ENCODE results near the gene LTBP1.
"Not testable (repeated sequence)": the region's sequence is repeated elsewhere in the genome, so short reads cannot be mapped to it uniquely, and the experiment has no call there.

The LTBP1 gene

DNA sequence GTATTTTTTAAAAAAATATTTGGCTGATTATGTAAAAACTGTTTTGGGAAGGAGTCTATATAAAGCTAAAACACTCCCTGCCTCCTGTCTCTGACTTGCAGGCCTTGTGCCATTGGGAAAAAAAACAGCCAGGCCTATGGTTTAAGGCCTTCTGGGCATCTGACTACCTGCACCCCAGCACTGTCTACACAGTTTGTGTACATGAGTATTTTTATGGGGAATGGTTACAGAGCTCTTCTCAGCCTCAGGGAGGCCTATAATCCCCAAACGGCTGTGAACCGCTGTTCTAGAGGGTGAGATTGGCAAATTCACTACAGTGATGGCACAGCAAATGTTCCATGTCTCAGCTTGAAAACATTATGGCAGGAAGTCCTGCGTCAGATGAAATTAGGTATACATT lies 96.1 kb downstream of the LTBP1 start:
- no peak for DNase-seq (ENCODE audit: low spot score)

DNA sequence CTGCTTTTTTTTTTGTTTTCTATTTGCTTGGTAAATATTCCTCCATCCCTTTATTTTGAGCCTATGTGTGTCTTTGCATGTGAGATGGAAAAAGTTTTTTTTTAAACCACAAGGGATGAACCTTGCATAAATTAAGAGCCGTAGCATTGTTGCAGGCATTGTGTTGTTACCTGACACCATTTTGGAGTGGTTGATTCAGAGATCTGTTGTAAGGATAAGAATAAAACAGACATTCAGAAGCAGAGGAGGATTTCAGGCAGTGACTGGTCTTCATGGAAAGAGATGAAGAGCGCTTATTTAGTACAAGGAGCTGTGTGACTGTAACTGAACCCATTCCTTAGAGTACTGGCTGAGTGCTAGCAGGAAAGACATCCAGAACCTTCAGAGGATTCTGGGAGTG lies 101.2 kb downstream of the LTBP1 start:
- DNase-seq (ENCODE audit: low spot score): no peak

DNA sequence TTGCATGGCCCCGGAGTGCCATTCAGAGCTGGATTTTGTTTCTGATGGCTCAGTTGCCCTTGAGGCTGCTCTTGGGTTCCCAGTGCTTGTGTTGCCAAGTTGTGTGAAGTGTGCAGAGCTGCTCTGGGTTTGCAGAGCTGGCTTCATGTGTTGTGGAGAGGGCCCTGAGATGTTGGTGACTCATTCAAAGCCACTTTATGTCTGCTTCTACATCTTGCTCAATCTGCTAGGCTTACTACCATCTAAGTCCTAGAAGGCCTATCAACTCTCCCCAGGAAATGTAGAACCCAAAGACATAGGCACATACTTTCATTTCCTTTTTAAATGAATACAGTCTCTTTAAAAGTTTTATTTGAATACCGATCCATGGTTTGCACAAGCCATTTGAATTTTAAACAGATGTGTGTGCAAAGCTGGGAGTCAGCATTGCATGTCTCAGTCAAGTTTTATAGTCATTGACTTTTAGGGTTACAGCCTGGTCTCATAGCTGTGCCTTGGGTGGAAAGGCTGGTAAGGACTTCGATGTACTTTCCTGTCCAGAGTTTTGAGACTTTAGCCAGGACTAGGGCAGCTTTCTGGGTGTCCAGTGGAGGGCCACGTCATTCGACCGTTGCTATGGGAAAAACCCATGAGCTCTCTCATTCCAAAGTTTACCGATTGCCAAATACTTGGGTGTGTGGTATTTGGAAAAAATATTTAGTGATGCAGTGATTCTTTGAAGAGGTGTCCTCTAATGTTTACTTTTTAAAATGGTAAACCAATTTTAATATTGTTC lies 105.0 kb downstream of the LTBP1 start:
- no peak for DNase-seq (ENCODE audit: low spot score)

DNA sequence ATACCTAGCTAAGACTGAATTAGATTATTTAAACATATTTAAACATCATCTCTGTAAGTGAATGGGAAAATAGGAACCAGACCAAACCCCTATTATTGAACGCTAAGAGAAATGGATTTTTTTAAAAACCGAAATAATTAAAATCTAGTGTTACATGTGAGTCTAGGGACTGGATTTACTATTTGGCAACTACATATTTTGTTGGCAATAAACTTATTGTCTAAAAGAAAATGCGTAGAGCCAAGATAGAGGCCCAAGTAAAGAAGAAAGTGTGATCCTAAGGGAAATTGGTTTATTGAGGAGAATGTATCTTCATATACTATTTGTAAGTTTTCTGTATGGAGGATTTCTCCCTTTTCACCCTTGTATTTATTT lies 105.6 kb downstream of the LTBP1 start:
- no peak for DNase-seq (ENCODE audit: low spot score)

DNA sequence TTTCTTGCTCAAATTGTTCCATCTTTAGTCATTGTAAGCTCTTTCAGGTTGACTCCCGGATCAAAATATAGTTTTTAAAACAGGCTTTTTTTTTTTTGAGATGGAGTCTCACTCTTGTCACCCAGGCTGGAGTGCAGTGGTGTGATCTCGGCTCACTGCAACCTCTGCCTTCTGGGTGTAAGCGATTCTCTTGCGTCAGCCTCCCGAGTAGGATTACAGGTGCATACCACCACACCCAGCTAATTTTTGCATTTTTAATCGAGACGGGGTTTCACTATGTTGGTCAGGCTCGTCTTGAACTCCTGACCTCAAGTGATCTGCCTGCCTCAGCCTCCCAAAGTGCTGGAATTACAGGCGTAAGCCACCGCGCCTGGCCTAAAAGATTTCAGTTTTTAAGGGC lies 106.0 kb downstream of the LTBP1 start:
- DNase-seq (ENCODE audit: low spot score): not testable (repeated sequence)

DNA sequence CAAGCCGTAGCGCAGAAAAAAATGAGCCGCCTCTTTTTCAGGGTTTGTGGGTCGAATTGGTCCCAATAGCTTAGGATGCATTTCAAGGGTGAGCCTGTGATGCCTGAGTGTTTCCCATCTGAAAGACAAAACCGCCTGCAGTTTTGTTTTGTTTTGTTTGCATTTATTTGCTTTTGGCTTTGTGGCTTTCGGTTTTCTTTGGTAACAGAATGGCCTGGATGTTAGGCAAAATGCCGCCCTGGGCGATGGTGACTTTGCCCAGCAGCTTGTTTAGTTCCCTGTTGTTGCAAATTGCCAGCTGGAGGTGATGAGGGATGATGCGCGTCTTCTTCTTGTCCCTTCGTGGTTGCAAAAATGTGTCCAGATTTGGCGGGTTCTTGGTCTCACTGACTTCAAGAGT lies 109.4 kb downstream of the LTBP1 start:
- no peak for DNase-seq (ENCODE audit: low spot score)

DNA sequence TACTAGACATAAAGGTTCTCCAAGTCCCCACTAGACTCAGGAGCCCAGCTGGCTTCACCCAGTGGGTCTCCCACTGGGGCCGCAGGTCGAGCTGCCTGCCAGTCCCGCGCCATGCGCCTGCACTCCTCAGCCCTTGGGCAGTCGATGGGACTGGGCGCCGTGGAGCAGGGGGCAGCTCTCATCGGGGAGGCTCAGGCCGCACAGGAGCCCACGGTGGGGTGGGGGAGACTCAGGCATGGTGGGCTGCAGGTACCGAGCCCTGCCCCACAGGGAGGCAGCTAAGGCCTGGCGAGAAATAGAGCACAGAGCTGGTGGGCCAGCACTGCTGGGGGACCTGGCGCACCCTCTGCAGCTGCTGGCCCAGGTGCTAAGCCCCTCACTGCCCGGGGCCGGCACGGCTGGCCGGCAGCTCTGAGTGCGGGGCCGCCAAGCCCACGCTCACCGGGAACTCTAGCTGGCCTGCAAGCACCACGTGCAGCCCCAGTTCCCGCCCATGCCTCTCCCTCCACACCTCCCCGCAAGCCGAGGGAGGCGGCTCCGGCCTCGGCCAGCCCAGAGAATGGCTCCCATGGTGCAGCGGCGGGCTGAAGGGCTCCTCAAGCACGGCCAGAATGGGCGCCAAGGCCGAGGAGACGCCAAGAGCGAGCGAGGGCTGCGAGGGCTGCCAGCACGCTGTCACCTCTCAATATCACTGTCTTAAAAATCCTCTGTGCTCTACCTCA lies 110.7 kb downstream of the LTBP1 start:
- DNase-seq (ENCODE audit: low spot score): not testable (repeated sequence)

DNA sequence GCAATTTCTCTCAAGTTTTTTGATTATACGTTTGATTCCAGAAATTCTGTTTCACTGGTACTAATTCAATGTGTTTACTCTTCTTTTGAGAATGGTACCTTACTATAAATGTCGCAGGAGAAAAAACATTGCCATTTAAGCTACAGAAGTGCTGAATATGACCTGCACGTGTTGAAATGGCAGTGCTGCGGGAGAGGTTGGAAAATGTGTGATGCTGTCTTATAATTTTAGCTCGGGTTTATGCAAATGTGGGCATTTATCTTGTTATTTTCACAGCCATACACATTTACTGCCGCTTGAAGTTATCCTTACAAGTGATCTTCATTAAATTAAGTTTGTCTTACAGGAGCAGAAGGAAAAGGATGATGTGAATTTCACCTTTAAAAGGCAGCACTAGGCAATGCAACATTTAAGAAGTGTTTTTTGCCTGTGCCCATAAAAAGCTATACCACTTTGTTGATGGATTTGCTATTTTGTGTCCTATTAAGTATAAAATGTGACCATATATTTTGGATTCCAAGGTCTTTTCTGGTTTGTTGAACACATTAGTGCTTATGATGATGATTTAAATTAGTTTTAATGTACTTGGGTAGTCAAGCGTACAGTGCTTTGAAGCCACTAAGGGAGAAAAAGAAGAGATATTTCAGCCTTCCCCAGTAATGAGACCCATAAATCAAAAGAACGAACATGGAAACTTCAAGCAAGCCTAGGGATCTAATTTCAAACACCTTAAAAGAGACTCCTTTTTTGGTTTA lies 112.1 kb downstream of the LTBP1 start:
- DNase-seq (ENCODE audit: low spot score): no peak

DNA sequence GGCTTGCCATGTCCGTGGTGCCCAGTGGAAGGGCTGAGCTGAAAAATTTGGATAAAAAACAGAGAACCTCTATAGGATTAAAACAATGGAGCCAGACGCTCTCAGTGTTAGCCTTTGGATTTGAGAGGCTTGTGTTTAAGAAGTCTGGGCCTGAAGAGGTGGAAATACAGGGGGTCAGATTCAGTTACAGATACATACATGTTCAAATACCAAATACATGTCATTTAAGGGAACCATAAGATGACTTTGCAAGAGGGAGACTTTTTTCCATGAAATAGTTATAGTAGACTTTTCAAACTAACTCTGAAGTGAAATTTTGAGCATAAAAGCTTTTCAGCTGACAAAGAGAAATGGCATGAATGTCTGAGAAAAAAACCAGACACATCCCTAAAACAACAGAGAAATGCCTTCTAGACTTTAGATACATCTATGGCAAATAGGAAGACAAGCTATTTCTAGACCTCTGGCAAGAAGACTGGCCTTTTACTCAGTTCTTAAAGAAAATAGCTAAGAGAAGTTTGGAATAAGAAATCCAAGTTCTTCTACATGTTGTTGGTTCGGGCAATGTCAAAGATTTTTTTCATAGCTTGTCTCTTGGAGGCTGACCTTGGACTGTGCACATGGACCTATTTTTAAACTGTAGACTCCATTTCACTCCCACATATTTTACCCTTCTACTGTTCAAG lies 112.9 kb downstream of the LTBP1 start:
- DNase-seq (ENCODE audit: low spot score): no peak

DNA sequence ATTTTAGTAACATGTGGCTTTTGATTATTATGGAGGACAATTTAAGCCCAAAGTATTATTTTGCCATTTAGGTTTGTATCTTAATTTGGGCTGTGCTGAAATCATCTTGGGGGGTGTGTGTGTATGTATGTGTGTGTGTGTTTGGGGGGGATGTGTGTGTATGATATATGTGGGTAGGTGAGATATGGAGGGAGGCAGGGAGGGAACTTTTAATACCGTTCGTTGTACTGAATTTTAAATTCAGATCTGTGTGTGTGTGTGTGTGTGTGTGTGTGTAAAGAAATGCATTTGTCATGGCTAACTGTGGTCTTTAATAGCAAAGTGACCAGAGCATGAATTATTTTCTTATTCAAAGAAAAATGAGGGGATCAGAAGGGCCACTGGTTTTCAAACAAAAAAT lies 113.7 kb downstream of the LTBP1 start:
- no peak for DNase-seq (ENCODE audit: low spot score)

DNA sequence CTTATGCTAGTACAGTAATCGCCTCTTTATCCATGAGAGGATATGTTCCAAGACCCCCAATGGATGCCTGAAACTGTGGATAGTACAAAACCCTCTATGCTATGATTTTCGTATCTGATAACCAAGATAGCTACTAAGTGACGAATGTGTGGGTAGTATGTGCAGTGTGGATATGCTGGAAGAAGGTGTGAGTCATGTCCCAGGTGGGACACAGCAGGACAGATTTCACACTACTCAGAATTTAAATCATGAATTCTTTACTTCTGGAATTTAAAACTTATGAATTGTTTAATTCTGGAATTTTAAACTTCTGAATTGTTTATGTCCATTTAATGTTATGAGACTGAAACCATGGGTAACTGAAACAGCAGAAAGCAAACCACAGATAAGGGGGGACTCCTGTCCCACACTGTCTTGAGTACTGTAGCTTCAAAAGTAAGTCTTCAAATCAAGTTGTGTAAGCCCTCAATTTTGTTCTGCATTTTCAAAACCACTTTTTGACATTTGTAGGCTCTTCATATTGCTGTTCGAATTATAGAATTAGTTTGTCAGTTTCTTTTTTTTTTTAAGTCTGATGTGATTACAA lies 116.0 kb downstream of the LTBP1 start:
- DNase-seq (ENCODE audit: low spot score): no peak

DNA sequence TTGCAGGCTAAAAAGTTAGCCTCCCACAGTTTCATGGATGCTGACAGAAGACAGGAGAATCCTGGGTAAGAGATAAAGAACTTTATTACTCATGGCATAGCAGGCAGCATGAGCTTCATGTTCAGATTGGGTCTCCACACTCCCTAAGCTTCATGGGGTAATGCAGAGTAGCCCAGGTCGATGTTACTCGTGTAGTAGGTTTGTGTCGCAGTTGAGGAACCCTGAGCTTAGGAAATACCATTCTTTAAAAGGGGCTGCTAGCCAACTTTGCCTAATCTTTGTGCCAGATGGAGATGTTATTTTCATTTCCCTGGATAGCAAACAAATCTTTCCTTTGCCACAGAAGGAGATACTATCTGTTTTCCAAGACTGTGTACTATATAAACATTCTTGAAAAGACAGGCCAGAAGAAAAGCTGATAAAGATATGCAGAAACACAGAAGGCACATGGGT lies 117.6 kb downstream of the LTBP1 start:
- DNase-seq (ENCODE audit: low spot score): no peak

DNA sequence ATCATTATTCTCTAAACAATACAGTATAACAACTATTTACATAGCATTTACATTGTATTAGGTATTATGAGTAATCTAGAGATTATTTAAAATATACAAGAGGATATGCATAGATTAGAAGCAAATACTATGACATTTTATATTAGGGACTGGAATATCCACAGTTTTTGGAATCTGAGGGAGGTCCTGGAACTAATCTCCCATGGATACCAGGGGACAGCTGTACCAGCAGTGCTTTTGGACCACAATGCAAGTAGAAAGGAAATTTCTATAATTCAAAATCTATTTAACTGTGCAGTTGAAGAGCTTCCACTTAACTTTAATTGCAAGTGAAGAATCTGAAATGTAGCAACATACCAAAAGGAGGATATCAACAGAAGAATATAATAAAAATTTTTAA lies 120.8 kb downstream of the LTBP1 start:
- no peak for DNase-seq (ENCODE audit: low spot score)

DNA sequence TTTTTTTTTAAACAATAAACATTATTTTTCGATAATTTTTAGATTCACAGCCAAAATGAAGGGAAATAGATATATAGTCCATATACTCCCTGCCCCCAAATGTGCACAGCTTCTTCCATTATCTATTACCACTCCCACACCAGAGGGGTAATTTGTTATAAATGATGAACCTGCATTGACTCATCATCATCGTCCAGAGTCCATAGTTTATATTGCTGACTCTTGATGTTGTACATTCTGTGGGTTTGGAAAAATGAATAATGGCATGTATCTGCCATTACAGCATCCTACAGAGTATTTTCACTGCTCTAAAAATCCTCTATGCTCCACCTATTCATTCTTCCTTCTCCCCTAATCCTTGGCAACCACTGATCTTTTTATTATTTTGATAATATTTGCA lies 121.5 kb downstream of the LTBP1 start:
- DNase-seq (ENCODE audit: low spot score): no peak

DNA sequence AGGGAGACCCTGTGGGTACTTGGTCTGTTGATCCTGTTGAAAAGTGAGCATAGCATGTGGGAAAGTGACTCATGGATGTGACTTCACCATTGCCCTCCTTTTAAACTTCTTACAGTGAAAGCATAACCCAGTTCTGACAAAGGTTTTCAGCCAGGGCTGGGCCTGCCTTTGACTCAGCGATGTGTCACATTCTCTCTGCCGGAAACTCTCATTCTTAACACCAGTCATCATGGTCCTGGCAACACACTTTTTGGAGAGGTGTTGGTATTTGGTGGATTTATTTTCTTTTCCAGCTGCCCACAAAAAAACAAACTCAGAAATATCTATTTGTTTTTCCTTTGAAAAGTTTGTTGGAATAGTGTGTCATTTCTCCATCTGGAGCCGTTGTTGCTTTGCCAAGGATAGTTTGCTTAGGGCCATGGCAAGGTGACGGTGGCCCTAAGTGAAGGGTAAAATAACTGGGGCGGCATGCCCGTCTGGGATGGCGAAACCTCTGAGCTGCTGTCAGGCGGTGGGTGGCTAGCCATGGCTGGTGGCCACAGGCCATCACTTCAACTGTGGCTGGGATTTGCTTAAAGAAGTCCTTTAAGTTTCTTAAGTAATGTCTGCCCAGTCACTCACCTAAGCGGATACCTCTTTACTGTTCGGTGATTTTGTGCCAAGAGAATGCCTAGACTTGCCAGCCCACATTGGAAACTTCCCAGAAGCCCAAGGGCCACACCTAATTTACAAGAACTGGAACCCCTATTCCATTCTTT lies 123.3 kb downstream of the LTBP1 start:
- peak; percentile 87 for DNase-seq (ENCODE audit: low spot score)

DNA sequence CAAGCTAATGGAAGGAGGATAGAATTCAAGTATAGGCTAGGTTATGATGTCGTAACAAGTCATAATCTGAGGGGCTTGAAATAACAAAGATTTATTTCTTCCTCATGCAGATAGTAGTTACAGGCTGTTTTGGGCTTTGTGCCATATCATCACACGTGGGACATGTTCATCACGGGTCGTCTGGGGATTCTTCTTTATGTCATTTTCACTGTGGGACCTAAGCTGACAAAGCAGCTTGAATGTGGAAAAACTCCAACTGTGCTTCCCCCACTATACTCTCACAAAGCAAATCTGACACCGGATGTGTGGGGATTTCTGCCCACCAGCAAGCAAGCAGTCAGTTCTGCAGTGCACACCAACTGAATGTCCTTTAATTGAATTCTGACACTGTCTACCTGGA lies 124.8 kb downstream of the LTBP1 start:
- no peak for DNase-seq (ENCODE audit: low spot score)

DNA sequence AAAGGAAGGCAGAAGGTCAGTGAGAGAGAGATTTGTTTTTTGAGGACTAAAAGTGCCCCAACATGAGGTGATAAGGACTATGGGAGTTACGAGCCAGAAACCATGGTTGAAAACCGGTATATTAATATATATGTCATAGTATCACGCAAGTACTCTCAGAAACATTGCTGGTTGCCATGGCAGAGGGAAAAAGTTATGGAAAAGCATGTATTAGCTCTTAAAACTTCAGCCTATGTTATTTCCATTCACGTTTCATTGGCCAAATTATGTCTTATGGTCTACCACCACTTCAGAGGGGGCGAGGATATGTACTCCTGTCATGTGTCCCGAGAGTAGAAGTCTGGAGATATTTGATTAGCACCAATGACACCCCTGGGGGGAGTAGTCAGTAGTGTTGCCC lies 125.9 kb downstream of the LTBP1 start:
- no peak for DNase-seq (ENCODE audit: low spot score)

DNA sequence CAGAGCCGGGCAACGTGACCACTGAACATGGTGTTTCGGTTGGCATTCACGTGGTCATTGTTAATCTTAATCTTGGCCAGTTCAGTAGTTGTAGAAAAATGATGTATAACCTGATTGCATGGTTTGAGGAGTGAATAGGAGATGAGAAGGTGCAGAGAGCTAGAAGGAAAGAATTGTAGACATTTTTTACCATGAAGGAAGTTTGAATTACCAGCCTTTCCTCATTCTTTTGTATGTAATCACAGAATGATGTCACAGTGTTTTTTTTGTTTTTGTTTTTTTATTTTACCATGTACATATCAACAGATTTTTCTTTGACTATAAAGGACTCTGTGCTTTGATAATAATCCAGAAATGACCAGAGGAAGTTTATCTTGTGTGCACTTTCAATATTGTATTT lies 126.3 kb downstream of the LTBP1 start:
- DNase-seq (ENCODE audit: low spot score): no peak

DNA sequence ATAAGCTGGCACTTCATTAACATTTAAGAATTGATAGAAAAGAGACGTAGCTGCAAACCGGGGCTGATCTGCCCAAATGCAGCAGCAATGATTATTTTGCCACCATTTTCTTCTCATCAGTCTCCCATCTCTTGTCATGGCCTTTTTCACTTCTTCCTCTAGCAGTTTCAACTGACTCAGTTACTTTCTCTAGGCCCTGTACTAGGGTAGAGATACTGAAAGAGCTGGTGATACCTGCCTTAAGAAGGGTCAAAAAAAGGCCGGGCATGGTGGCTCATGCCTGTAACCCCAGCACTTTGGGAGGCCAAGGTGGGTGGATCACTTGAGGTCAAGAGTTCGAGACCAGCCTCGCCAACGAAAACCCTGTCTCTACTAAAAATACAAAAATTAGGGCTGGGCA lies 127.4 kb downstream of the LTBP1 start:
- no peak for DNase-seq (ENCODE audit: low spot score)

DNA sequence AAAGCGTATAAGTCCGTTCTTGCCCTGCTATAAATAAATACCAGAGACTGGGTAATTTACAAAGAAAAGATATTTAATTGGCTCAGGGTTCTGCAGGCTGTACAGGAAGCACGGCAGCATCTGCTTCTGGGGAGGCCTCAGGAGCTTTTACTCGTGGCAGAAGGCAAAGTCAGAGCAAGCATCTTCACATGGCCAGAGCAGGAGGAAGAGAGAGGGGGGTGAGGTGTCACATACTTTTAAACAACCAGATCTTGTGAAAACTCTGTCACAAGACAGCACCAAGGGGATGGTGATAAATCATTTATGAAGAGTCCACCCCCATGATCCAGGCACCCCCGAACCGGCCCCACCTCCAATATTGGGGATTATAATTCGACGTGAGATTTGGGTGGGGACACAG lies 130.6 kb downstream of the LTBP1 start:
- DNase-seq (ENCODE audit: low spot score): no peak

DNA sequence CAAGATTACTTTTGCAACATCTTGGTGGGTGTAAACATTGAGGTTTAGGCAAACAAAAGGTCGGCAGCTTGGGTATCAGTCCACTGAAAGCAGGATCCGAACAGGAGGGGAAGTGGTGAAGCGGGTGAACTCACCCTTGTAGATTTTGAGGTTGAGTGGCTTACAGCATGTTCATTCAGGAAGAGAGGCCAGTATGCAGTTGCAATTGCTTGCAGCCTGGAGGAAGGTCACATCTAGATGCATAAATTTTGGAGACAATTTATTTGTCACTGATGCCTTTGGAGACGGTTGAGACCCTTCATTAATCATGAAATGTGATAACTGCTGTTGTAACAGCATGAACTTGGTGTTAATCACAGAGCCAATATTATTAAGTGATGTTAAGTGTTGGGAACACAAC lies 131.1 kb downstream of the LTBP1 start:
- peak; percentile 16 for DNase-seq (ENCODE audit: low spot score)

Data from activated CD4-positive, alpha-beta T cell treated with anti-CD3 and anti-CD28 coated beads, Interleukin-2, Interleukin-4, amounts not matched to agents 100 ng/mL and 50 ng/mL, durations not matched to agents 16 hours and 8 hours (primary cell).